ENCODE measurements around the gene TMCC1.

Gene TMCC1

DNA sequence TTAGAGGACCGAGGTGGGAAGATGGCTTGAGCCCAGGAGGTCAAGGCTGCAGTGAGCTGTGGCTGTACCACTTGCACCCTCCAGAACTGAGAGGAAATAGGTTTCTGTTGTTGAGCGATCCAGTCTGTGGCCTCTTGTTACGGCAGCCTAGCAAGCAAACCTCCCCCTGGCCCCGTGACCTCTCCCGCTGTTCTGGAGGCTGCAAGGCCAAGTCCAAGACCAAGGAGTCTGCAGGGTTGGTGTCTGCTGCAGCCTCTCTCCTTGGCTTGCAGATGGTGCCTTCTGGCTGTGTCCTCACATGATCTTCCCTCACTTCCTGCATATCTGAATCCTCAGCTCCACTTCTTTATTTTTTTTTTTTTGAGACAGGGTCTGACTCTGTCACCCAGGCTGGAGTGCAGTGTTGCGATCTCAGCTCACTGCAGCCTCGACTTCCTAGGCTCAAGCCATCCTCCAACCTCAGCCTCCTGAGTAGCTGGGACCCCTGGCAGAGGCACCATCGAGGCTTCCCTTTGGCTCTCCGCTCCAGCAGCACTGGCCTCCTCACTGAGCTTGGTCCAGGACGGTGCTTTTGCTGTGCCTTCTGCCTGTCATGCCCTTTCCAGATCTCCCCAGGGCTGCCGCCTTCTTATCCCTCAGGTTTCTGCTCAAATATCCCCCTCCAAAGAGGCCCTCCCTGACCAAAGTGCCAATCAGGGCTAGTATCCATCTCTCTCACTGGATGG lies 269.0 kb downstream of the TMCC1 start:
- no peak for DNase-seq (ENCODE audit: low read depth, low spot score)
- H3K36me3 ChIP-seq (ENCODE audit: insufficient read depth, low read length), result no peaks in the 10 kb centered on the region
- no peak overlapping the region for H3K4me3 ChIP-seq
- H3K9ac ChIP-seq (ENCODE audit: insufficient read length), result no peak overlapping the region
- TF ChIP-seq EZH2 (IDR thresholded peaks at IDR 0.05) (no peak), FOXP2 (optimal IDR thresholded peaks at IDR 0.05; ENCODE audit: control extremely low read depth, extremely low read length, insufficient read depth) (no peak), POLR2AphosphoS5 (IDR thresholded peaks at IDR 0.05; ENCODE audit: borderline replicate concordance, low read depth, low read length) (no peak)
- H3K9me3 ChIP-seq (ENCODE audit: low read depth, low read length), result no peaks in the 10 kb centered on the region
- no peak overlapping the region for H3K27ac ChIP-seq

DNA sequence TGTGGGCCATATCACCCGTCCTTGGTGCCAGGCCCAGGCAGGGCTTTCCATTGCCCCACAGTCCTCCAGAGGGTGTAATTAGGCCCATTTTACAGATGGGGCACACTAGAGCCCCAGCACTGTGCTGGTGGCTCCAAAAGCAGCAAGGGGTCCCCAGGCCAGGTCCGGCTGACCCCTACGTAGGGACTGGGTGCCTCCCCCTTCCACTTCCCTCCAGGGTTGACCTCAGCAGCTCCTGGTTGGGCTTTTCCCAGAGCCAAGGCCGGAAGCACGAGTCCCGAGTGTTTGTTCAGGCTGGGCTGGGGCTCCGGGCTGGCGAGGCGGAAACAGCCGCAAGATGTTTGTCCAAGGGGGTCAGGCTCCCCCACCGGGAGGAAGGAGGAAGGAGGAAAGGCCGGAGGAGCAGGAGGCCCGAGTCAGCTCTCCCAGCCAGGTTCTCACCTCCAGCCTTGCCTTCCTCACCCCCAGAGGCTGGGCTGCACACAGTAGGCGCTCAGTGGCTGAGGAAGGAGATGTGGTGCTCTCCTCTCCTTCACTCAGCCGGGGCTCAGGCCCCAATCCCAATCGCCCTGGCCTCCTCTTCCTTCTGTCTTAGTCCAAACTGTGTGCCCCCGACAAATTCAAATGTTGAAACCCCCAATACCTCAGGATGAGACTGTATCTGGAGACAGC lies 269.9 kb downstream of the TMCC1 start:
- no peak for DNase-seq (ENCODE audit: low read depth, low spot score)
- Histone ChIP-seq H3K36me3 (ENCODE audit: insufficient read depth, low read length) (no peaks in the 10 kb centered on the region), H3K27ac (no peak overlapping the region), H3K9ac (ENCODE audit: insufficient read length) (no peak overlapping the region), H3K4me3 (no peak overlapping the region), H3K9me3 (ENCODE audit: low read depth, low read length) (no peaks in the 10 kb centered on the region)
- no peak for TF ChIP-seq EZH2 (IDR thresholded peaks at IDR 0.05)
- no peak for TF ChIP-seq POLR2AphosphoS5 (IDR thresholded peaks at IDR 0.05; ENCODE audit: borderline replicate concordance, low read depth, low read length)
- TF ChIP-seq FOXP2 (optimal IDR thresholded peaks at IDR 0.05; ENCODE audit: control extremely low read depth, extremely low read length, insufficient read depth), result no peak

DNA sequence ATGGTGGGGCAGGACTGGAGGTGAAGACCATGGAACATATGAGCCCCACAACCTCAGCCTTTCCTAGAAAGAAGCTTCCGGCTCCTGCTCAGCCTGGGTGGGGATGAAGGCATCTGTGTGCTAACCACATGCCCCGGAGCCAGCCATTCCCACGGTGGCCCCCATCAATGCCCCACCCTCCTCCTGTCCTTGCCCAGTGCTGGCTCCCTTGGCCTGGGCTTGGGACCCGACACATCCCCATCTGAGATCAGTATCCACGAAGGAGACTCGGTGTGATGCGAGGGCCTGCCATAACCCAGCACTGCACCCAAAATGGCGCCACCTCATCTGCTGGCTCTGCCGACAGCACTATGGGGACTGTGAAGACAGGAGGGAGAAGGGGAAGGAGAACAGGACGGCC lies 270.6 kb downstream of the TMCC1 start:
- H3K27ac ChIP-seq, result no peak overlapping the region

DNA sequence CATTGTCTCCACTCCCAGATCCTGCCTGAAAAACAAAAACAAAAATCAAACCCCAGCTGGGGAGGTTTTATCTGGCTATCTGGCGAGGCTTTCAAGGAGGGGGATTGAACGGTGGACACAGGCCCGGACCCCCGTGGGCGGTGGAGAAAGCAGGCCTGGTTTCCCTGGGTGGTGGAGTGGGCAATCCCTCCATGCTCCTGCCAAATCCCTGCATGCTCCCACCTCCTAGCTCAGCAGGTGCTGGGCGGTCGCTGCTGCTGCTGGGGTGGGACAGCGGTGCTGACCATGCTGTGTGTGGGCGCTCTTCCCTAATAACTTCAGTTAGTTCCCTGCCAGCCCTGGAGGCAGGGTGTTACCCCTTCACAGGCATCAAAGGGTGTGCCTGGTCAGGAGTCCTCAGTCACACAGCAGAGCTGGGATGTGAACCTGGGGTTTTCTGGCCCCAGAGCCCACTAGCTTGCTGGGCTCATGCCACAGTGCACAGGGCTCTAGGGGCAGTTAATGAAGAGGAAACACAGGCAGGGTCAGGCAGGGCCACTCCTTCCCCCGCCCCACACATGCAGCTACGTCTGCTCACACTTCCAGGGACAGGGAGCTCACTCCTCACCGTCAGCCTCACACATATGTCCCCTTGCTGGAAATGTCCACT lies 271.2 kb downstream of the TMCC1 start:
- Histone ChIP-seq H3K36me3 (ENCODE audit: insufficient read depth, low read length) (no peaks in the 10 kb centered on the region), H3K27ac (no peak overlapping the region), H3K4me3 (no peak overlapping the region), H3K9me3 (ENCODE audit: low read depth, low read length) (no peaks in the 10 kb centered on the region), H3K9ac (ENCODE audit: insufficient read length) (no peak overlapping the region)
- TF ChIP-seq EZH2 (IDR thresholded peaks at IDR 0.05), result no peak
- TF ChIP-seq POLR2AphosphoS5 (IDR thresholded peaks at IDR 0.05; ENCODE audit: borderline replicate concordance, low read depth, low read length), result no peak
- no peak for TF ChIP-seq FOXP2 (optimal IDR thresholded peaks at IDR 0.05; ENCODE audit: control extremely low read depth, extremely low read length, insufficient read depth)
- DNase-seq (ENCODE audit: low read depth, low spot score), result no peak

More for the DNA sequence above, 270.6 kb downstream of the TMCC1 start:
- Histone ChIP-seq H3K9ac (ENCODE audit: insufficient read length) (no peak overlapping the region), H3K9me3 (ENCODE audit: low read depth, low read length) (no peaks in the 10 kb centered on the region), H3K4me3 (no peak overlapping the region), H3K36me3 (ENCODE audit: insufficient read depth, low read length) (no peaks in the 10 kb centered on the region)
- TF ChIP-seq POLR2AphosphoS5 (IDR thresholded peaks at IDR 0.05; ENCODE audit: borderline replicate concordance, low read depth, low read length) (no peak), EZH2 (IDR thresholded peaks at IDR 0.05) (no peak), FOXP2 (optimal IDR thresholded peaks at IDR 0.05; ENCODE audit: control extremely low read depth, extremely low read length, insufficient read depth) (no peak)
- DNase-seq (ENCODE audit: low read depth, low spot score), result no peak

DNA sequence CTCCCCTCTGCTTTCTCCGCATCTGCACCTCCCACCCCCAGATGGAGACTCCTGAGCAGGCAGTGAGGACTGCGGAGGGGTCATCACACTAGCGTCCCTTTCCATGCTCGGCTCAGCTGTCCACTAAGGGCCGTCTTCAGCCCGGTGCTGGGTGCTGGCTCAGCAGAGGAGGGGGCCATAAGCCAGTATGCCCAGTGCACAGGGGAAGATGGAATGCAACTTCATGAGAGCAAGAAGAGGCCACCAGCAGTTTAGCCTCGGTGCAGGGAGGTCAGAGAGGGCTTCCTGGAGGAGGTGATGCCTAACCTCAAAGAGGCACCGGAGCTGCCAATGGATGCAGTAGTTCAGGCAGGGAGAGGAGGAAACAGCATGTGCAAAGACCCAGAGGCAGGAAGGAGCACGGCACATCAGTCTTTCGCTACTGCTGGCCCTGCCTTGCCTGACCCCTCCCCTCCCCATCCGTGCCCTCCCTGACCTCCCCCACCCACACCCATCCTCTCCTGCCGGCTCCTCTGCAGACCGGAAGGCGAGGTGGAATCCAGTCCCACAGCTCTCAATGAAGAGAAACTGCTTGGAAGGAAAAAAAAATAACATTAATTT lies 271.8 kb downstream of the TMCC1 start:
- TF ChIP-seq EZH2 (IDR thresholded peaks at IDR 0.05) (no peak), POLR2AphosphoS5 (IDR thresholded peaks at IDR 0.05; ENCODE audit: borderline replicate concordance, low read depth, low read length) (no peak), FOXP2 (optimal IDR thresholded peaks at IDR 0.05; ENCODE audit: control extremely low read depth, extremely low read length, insufficient read depth) (no peak)
- Histone ChIP-seq H3K36me3 (ENCODE audit: insufficient read depth, low read length) (no peaks in the 10 kb centered on the region), H3K4me3 (no peak overlapping the region), H3K27ac (no peak overlapping the region), H3K9ac (ENCODE audit: insufficient read length) (no peak overlapping the region), H3K9me3 (ENCODE audit: low read depth, low read length) (no peaks in the 10 kb centered on the region)
- no peak for DNase-seq (ENCODE audit: low read depth, low spot score)

DNA sequence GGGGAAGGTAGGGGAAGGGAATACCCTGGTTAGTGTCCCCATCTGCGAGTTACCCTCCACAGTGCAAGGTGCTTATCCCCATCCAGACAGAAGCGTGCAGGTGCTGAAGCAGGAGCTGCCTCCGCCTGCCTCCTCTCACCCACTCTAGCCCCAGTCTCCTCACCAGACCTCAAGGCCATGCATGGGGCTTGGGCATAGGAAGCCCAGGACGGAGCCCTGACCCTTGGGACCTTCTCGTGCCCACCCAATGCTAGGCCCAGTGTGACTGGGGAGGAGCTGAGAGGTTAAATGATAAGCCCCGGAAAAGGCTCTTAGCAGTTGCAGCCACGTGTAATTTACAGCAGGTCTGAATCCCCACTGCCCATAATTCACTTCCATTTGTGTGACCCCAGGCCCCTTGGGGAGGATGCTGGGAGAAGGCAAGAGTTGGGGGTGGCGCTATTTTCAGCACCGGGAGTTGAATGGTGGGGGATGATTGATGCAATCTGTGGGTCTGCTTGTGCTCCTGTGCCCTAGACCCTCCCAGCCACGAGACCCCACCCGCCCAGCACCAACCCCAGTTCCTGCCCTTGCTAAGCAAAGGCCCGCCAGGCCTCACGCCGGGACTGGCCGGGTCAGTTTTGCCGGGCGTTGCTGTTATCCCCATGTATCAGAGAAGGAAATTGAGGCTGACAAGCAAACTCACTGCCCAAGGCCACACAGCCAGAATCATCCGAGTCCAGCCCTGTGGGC lies 272.5 kb downstream of the TMCC1 start:
- TF ChIP-seq FOXP2 (optimal IDR thresholded peaks at IDR 0.05; ENCODE audit: control extremely low read depth, extremely low read length, insufficient read depth) (no peak), POLR2AphosphoS5 (IDR thresholded peaks at IDR 0.05; ENCODE audit: borderline replicate concordance, low read depth, low read length) (no peak), EZH2 (IDR thresholded peaks at IDR 0.05) (no peak)
- no peak overlapping the region for H3K9ac ChIP-seq (ENCODE audit: insufficient read length)
- no peaks in the 10 kb centered on the region for H3K36me3 ChIP-seq (ENCODE audit: insufficient read depth, low read length)
- no peak overlapping the region for H3K4me3 ChIP-seq
- H3K9me3 ChIP-seq (ENCODE audit: low read depth, low read length), result no peaks in the 10 kb centered on the region
- no peak overlapping the region for H3K27ac ChIP-seq
- DNase-seq (ENCODE audit: low read depth, low spot score), result no peak

DNA sequence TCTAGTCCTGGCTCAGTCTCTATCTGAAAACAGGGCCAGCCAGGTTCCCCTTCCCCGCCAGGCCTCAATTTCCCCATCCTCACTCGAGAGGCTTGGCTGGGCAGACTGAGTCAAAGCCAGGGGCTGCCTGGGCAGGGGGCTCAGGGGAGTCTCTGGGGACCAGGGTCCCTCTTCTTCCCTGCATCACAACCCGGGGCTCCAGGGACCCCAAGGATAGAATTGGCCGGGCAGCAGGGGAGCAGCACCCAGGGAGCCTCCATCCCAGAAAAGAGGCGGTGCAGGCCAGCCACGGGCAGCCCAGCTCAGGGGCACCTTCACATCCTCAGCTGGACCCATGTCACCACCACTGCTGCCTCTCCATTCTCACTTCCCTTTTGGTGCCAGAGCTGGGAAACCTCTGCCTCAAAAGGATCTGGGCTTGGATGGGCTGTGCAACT lies 273.8 kb downstream of the TMCC1 start:
- no peak overlapping the region for H3K4me3 ChIP-seq
- H3K36me3 ChIP-seq (ENCODE audit: insufficient read depth, low read length), result no peaks in the 10 kb centered on the region
- TF ChIP-seq FOXP2 (optimal IDR thresholded peaks at IDR 0.05; ENCODE audit: control extremely low read depth, extremely low read length, insufficient read depth) (no peak), EZH2 (IDR thresholded peaks at IDR 0.05) (no peak), POLR2AphosphoS5 (IDR thresholded peaks at IDR 0.05; ENCODE audit: borderline replicate concordance, low read depth, low read length) (no peak)
- H3K9me3 ChIP-seq (ENCODE audit: low read depth, low read length), result no peaks in the 10 kb centered on the region
- H3K27ac ChIP-seq, result no peak overlapping the region
- no peak for DNase-seq (ENCODE audit: low read depth, low spot score)
- no peak overlapping the region for H3K9ac ChIP-seq (ENCODE audit: insufficient read length)
